NCI-H1092 (cell line): ENCODE data around the gene APOBEC2.
A peak's percentile ranks its signal among the peaks of the same experiment; 100 is the strongest.

Source experiments
- DNase-seq: peaks from one replicate; lab custom pipeline; 2025; lab: John Stamatoyannopoulos, UW

APOBEC2 gene

GRCh38 chr6:41038205-41038604, 14.8 kb upstream of the APOBEC2 start:
- no peak for DNase-seq

DNA sequence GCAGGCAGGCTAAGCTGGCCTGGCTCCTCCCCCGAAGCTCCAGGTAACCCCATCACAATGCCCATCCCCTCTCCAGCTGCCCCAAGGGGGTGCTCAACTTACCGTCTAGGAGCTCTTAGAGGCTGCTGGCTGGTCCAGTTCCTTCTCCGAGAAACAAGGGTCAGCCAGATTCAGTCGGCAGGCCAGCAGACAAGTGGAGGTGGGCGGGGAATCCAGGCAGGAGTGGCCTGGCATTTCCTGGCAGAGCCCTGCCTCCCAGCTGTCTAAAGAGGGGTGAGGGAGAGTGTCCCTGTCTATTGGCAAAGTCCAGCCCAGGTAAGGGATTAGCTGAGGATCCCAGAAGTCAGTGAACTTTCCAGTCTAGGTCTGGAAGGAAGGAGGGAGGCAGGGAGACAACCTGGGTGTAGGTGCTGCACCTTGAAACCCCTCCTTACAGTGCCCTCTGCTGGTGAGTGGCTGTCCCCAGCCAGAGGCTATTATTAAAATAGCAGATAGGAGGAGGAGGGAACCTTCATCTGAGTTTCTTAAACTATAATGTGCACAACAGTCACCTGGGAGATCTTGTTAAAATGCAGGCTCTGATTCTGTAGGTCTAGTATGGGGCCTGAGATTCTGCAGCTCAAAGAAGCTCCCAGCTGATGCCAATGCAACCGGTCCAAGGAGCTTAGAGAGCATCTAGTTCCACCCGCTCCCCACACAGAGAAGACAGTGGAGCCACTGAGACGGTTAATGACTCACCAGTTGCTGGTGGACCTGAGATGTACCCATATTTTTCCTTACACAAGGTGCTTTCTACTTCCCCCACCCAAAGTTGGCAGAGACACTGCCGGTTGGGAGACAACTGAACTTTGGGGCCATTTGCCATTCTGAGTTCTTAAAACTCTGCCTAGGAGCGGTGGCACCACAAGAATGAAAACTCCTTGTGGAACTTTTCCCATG, 13.7 kb upstream of the APOBEC2 start, which contains the start of gene UNC5CL:
UNC5CL (minus strand) TSS at position 162 of the 939 bp plus-strand sequence. CDS start 4,147 bp downstream, outside the sequence.
- DNase-seq = no peak

DNA sequence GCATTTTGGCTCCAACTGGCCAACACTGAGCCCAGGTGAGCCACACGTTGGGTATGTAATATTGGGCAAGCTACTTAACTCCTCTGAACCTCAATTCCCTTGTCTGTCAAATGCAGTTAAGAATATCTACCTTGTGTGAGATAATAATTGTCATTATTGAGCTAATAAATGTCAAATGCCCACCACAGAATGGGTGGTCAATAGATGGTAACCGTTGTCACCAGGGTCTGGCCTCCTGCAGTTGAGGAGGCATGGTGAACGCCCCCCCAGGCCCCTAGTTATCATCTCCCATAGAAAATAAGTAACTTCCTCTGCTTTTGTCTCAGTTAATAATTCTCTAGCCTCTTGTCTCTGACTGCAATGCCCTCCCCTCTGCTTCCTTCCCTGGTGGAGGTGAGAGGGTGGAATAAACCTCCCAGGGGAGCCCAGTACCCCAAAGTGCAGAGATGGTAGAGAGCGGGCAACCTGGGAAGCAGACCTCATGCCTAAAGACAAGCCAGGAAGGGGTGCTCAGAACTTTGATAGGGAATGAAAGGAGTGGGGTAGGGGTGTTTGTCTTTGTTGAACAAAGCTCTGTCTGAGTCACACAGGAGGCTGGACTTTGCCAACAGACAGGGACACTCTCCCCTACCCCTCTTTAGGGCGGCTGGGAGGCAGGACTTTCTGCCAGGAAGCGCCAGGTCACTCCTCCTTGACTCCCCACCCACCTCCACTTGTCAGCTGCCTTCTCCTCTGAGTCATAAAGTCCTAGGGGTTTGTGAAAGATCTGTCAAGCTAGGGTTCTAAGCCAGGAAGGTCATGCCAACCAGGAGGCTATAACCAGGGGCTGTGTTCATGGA, 12.7 kb upstream of the APOBEC2 start:
- DNase-seq = no peak

GRCh38 chr6:41040940-41041536, 12.0 kb upstream of the APOBEC2 start:
- no peak for DNase-seq

GRCh38 chr6:41042226-41043055, 10.6 kb upstream of the APOBEC2 start, which contains the start of gene TSPO2:
TSS of gene TSPO2 (plus strand) at chr6:41042467. CDS start at chr6:41042986, 519 bp downstream.
- no peak for DNase-seq

DNA sequence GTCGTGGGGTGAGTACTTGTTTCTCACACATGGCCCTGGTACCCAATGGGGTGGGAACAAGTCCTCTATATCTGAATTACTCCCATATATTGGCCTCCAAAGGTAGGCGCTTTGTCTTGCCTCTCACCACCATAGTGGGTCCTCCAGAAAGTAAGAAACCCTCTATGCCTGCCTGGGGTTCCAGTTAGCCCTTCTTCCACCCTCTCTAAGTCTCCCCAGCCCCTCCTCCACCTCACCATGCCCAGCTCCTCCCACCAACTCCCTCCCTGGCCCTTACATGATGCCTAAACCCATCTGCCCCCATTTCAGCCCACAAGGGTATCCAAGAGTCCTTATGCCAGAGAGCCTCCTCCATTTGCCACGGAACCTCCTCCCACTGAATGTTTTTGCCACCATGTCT, 9.9 kb upstream of the APOBEC2 start:
- no peak for DNase-seq

DNA sequence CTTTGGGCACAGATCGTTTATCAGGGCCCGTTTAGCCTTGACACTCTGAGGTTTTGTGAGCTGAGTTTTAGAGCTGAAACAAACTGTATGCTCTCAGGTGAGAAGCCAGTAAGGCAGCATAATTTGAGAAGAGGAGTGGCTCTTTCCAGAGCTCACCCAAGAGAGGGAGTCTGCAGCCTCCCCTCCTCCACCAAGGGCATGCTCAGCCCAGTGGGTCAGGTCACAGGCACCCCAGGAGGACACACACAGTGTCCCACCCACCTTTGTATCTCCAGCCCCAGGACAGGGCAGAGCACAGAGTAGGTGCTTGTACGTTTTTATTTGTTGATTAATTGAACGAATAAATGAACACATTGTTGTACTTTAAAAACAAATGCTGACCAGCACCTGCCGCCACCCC, 7.3 kb upstream of the APOBEC2 start:
- no peak for DNase-seq

DNA sequence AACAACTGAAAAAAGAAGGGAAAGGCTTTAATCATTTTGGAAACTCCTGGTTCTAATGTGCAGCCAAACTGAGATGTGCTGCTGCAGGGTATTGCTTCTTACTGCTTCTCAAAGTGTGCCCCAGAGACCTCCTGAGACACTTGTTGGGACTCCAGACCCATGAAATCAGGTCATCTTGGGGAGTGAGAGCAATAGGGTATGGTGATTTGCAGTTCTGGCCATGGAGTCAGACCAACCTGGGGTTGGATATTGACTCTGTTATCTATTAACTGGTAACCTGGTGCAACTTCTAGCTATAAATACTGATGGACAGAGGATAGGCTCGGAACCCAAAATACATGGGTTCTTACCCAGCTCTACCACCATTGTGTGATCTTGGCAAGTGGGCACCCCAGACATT, 6.9 kb upstream of the APOBEC2 start:
- DNase-seq = no peak

DNA sequence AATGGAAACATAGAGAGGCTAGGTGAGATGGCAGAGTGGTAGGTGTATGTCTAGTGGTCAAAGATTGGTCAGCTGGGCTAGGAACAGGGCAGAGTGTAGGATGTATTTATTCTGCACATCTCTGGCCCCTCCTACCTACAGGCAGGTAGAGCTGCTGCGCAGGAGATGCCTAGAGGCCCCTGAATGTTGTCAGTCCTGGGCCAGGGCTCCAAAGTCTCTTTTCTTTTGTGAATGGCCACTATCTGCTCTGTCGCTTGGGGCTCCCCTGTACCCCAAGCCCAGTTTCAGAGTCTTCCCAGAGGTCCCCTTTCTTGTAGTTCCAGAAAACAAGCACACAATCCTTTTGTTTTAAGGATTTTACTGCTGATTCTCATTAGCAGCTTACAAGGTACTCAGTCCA, 5.7 kb upstream of the APOBEC2 start:
- no peak for DNase-seq

DNA sequence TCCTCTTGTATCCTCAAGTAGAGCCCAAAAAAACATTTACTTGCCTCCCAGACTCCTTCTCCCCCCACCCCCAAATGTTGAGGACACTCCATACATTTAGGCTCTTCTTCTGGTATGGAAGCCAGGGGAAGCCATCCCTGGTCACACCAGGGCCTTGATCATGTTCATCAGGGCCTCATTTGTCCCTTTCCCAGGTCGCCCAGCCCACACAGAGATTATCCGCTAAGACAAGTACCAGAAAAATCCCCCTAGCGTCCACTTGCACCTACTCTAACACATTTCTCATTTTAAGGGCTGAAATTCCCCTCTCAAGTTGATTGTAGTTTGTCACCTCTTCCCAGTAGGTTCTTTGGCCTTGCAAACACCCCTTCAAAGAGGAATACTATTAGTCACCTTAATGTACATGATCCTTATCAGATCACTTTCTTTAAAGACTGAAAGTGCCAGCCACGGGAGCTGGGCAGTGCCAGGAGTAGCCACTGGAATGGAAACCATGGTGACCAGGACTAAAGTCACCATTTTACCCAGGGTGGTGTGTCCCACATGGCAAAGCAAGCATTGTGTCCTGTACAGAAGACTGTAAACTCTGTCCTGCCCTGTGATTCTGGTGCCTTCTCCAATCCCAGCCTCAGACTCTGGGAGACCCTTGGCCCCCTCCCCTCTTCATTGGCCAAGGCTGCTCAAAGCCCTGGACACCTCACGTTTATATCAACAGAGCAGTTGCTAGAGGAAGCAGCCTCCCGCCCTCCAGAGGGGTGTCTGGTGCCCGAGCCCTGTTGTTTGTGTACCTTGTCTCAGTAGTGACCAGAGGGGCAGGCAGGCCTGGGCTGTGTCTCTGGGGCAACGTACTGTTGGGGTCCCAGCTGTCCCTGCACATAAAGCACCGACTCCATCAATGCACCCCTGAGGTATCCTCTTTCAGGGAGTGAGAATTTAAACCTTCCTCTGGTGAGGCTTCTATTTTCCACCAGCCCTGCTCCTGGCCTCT, 5.0 kb upstream of the APOBEC2 start:
- DNase-seq = no peak

DNA sequence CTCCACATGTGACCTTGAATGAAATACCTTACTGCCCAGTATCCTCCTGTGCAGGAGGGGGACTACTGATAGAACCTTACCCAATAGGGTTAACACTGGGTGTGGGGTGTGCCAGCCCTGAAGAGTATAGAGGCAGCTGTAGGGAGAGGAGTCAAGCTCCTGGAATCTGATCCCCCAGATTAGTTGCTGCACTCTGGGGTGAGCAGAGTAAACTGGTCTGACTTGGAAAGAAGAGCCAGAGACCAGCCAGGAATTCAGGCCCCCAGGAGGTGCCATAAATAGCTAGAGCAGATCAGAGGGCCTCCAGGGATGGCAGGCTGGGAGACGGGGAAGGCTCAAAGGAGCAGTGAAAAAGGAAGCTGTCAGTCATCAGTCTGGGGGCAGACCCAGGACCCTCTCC, 3.5 kb upstream of the APOBEC2 start:
- DNase-seq = no peak

GRCh38 chr6:41049955-41050354, 3.0 kb upstream of the APOBEC2 start:
- no peak for DNase-seq

GRCh38 chr6:41050536-41050935, 2.5 kb upstream of the APOBEC2 start:
- no peak for DNase-seq

- DNase-seq = no peak
These were observed 1.1 kb upstream of the APOBEC2 start for GRCh38 chr6:41051873-41052272.

GRCh38 chr6:41054511-41054910, 1.5 kb downstream of the APOBEC2 start:
- no peak for DNase-seq

DNA sequence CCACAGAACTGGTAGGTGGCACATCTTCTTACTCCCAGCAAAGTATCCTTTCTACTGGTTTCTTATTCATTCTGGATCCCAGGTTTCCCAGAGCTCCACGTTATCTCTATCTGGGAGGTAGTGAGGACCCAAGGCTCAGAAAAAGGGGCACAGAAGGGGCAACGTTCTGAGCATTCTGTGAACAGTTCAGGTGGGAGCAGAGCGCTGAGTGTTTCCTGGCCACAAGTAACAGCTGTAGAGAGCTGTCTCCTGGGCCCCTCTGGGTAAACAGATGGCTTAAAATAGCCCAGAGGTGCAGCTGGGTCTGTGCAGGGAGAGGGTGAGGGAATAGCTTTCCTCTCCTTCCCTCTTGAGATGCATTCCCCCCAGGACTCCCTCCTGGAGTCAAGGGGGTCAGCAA, 2.1 kb downstream of the APOBEC2 start:
- peak; percentile 19 for DNase-seq

DNA sequence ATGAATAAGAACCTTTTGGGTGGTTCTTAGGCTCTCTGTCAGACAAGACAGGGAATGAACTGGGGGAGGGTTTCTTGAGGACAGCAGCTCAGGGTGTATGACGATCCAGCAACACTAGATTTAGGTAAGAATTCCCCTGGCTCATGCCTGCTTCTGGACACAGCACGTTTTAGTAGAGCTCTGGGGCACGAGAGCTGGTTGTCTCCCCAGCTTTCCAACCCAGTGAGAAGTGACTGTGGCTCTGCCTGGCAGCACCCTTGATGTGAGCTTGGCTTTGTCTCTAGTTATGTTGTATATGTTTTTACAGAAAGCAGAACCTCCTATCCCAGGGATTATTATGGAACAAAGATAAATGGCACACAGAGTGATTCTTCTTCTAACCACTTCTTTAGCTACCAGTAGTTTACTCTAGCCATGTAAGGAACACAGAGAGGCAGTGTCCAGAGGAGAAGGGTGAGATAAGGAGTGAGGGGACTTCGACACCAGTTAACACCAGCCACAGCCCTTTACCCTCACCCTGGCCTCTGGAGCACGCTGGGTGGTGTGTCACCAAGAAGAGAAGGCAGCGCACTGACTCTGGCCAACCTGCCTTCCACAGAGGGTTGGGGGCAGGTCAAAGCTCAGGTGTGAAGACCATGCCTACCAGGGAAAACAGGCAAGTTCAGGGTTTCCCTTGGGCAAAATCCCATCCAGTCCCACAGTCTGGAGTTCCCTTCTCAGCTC, 3.9 kb downstream of the APOBEC2 start:
- DNase-seq = no peak

- no peak for DNase-seq
These were observed 5.8 kb downstream of the APOBEC2 start for GRCh38 chr6:41058783-41059181.

DNA sequence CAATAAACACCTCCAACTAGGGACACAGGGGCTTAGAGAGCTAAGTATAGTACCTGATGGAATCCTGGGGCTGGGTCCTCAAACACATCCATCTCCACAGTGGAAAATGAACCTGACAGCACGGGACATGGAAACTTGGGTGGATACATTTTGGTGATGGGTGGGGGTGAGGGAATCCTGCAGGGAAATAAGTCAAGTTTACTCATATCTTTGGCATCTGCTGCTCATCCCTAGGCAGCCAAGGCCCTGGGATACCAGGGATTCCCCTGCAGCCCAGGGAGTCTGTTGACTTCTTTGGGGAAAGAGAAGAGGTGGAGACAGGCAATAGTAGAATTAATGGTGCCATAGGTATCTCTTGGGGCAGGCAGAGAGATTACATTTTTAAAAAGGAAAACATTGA, 6.6 kb downstream of the APOBEC2 start:
- no peak for DNase-seq
